Subcutaneous adipose tissue (tissue), 4 donors: ENCODE measurements around the gene C19orf33. TPM values are rescaled to one million over a fixed set of nuclear protein-coding genes. Genes with fewer than 3 reads are reported as not detected.

Source experiments
- CTCF ChIP-seq: fragments of 450-650 bp; IDR thresholded peaks from one replicate; pipeline ENCODE4 v1.5.1; 2016; ENCODE audit warnings: low read depth, mild to moderate bottlenecking, control low read depth, antibody characterized with exemption, moderate library complexity
- total RNA-seq, 4 donors: library from RNA; depleted of rRNA; stranded (reverse); fragments of >200 nt; gene quantifications; one replicate each; pipeline ENCODE4 v1.1.0, GENCODE V29; 2016

The C19orf33 gene
- total RNA-seq, 4 donors from 2014 or later = 1.9 to 12.4 (median 3.6) TPM

DNA sequence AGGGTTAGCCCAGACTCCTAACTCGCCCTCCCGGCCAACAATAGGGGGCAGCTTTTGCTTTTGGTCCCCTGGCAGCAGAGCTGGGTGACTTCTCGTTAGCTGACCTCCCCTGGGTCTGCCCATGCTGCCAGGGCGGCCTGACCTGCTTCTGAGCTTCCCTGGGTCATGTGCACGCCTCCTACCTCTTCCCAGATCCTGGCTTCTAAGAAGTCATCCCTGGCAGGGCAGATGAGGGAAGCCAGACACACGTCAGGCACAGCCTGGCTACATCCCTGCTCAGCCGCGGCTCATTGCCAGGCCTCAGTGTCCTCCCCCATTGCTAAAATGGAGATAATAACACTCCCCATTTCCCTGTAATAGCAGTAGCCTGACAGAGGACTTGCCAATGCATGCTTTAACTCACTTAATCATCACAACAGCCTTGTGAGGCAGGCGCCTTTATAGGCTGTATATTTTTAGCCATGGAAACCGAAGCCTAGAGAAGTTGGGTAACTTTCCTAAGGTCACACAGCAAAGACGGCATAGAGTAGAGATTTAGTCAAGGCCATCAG is 17.7 kb downstream of the C19orf33 start:
- no peak for TF ChIP-seq CTCF

- no peak for TF ChIP-seq CTCF
Observed at GRCh38 chr19:38323291-38323690, 19.2 kb downstream of the C19orf33 start.

- TF ChIP-seq CTCF = no peak
Observed at GRCh38 chr19:38324431-38324830, 20.4 kb downstream of the C19orf33 start.

GRCh38 chr19:38326591-38326990 is 22.5 kb downstream of the C19orf33 start:
- no peak for TF ChIP-seq CTCF

- TF ChIP-seq CTCF = no peak
Observed at GRCh38 chr19:38329651-38330050, 25.6 kb downstream of the C19orf33 start.

- TF ChIP-seq CTCF = no peak
Observed at GRCh38 chr19:38331728-38332127, 27.7 kb downstream of the C19orf33 start.

- no peak for TF ChIP-seq CTCF
Observed at GRCh38 chr19:38333245-38333644, 29.2 kb downstream of the C19orf33 start.
